Activated T-cell treated with anti-CD3 and anti-CD28 coated beads for 1 hour (primary cell): ENCODE results near the gene STOM.

Experiments used
- DNase-seq: peaks from one replicate; pipeline ENCODE4 v3.0.0-alpha.2; 2020; ENCODE audit warnings: low read depth

STOM gene

GRCh38 chr9:121321016-121321503 is 49.0 kb downstream of the STOM start:
- DNase-seq, result no peak

DNA sequence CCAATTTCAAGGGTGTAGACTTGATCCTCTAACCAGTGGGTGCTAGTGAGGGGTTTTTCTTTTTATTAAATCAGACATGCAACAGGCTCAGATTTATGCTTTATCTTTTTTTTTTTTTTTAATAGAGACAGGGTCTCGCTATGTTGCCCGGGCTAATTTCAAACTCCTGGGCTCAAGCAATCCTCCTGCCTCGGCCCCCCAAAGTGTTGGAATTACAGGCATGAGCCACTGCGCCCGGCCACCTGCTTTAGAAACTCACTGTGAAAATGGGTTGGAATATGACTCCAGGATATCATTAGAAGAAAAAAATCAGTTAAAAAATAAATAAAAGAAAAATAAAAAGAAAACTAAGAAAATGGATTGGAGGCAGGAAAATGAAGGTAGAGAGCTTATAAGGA is 50.7 kb downstream of the STOM start:
- no peak for DNase-seq

DNA sequence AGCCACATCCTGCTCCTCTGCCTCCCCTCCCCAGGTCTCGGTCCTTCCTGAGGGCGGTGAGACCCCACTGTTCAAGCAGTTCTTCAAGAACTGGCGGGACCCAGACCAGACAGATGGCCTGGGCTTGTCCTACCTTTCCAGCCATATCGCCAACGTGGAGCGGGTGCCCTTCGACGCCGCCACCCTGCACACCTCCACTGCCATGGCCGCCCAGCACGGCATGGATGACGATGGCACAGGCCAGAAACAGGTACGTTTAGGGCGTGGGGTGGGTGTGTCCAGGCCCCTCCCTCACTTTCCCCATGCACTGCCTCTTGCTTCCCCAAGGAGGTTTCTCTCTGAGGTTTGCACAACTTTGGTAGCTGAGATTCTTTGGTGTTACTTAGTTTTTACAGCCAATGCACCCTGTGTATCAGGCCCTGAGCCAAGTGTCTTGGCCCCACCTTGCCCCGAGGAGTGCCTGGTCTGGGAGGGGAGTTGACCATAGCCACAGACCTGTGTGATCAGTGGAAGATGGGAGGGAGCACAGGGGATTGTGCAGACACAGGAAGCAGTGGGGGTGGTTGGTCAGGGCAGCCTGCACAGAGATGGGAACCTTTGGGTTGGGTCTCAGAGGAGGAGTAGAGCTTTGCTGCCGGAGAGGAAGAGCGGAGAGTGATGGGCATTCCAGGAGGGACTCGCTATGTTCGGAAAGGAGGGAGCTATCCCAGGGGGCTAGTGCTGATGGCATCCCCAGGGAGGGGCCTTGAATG is 51.2 kb downstream of the STOM start:
- no peak for DNase-seq

DNA sequence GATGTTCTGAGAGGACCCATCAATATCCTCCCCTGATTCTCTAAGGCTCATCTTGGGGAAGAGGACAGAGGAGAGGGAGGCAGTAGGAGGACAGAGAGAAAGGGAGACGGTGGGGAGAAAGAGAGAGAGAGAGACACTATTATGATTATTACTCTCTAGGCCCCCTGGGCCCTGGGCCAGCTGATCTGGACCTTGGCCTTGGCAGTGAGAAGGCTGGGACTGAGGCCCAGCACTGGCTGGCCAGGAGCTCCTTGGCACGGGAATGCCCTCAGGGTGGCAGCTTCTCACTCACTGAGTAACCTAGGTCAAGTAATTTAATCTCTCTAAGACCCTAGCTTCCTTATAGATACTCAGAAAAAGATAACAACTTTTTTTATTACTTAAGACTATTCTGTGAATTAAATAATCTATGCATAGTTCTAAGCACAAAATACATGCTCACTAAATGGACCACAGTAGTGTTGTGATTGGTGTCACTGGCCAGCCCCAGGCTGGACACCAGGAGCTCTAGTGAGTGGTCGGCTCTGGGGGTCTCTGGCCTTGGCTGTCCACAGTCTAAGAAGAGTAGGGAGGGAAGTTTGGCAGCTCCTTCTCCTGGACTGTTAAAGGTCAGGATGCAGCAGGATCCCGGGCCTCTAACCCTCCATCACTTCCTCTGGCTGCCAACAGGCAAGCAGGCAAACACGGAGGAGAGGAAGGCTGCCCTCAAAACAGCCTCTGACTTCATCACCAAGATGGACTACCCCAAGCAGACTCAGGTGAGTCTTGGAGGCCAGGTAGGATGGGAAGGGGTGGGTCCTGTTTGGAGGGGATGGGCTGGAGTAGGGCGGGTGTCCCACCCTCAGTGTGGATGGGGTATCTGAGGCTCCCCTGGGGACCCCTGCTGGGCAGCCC is 52.1 kb downstream of the STOM start:
- no peak for DNase-seq

DNA sequence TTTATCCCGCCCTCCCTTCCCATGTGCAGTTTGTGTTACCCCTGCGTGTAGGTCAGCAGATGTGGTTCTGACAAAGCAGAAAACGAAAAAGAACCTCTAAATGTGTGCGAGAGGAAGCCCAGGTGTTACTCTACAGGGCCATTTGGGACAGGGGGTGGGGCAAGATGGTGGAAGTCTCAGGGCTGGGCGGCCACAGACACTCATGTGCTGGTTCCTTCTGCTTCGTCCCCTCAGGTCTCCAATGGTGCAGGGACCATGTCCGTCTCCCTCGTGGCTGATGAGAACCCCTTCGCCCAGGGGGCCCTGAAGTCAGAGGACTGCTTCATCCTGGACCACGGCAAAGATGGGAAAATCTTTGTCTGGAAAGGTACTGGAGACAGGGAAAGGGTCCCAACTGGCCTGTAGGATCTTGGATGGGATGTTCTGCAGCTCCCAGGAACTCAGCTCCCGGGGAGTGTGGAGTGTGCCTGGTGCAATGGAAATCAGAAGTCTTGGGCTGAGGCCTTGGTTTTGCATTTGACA is 53.1 kb downstream of the STOM start:
- no peak for DNase-seq

- no peak for DNase-seq
These were observed 53.7 kb downstream of the STOM start for GRCh38 chr9:121316378-121316777.

DNA sequence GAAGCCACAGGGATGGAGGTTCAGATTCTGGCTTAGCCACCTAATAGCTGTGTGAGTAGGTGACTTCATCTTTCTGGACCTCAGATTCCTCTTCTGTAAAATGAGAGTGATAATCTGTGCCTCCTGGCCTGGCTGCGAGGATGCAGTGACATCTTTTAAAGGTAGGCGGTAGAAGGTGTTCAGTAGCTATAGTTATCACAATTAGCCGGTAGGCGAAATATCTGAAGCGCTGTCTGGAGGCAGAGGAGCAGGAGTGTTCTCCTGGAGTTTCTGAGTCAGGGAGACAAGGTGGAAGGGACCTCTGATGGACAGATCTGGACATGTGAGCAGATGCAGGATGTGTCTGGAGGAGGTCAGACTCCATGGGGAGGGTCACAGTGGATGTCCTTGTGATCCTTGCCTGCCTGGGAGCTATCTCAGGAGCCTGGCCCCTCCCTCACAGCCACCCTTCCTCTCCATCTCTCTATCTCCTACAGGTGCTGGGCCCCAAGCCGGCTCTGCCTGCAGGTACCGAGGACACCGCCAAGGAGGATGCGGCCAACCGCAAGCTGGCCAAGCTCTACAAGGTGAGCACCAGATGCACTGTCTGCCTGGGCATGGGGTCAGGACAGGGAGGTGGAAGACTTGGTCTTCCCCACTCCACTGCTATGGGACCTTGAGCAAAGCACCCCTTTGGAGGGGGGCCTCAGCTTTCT is 56.4 kb downstream of the STOM start:
- DNase-seq, result no peak

DNA sequence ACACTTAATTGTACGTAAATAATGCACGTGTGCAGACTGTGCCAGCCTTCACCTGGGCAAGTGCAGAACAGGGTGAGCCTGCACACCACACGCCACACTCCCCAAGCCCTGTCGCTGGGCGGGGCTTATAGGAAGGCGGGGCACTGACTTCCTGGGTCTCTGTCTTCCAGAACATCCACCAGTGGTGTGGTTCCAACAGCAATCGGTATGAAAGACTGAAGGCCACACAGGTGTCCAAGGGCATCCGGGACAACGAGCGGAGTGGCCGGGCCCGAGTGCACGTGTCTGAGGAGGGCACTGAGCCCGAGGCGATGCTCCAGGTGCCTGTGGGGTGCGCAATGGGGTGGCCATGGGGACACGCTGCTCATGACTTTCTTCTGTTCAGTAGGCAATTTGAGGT is 57.9 kb downstream of the STOM start:
- no peak for DNase-seq

DNA sequence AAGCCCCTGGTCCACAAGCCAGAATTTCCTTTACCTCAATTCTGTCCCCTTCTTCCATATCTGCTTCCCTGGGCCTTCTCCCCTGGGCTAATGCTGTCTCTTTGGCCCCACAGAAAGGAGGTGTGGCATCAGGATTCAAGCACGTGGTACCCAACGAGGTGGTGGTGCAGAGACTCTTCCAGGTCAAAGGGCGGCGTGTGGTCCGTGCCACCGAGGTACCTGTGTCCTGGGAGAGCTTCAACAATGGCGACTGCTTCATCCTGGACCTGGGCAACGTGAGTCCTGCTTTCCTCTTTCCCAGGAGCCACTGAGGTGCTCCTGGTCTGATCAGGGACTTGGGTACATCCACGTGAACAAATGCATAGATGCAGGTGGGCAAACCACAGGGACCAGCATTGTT is 59.5 kb downstream of the STOM start:
- DNase-seq, result no peak

DNA sequence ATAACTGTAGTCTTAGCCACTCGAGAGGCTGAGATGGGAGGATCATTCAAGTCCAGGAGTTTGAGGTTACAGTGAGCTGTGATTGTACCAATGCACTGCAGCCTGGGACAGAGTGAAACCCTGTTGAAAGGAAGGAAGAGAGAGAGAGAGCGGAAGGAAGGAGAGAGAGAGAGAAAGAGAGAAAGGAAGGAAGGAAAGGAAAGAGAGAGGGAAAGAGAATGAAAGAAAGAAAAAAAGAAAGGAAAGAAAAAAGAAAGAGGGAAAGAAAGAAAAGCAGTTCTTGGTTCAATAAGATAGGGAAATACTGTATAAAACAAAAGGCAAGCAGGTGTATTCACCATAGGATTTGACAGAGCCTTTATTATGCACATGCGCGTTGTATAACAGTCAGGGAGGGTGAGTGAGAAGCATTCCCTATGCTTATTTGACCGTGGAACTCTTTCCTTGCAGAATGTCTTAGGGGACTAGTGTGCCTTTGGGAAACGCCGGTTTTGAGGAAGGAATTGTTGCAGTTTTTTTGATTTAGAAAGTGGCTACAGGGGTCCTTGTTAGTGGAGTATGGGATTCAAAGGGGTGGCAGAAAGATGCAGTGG is 60.1 kb downstream of the STOM start:
- no peak for DNase-seq

- no peak for DNase-seq
These were observed 60.9 kb downstream of the STOM start for GRCh38 chr9:121309171-121309570.

DNA sequence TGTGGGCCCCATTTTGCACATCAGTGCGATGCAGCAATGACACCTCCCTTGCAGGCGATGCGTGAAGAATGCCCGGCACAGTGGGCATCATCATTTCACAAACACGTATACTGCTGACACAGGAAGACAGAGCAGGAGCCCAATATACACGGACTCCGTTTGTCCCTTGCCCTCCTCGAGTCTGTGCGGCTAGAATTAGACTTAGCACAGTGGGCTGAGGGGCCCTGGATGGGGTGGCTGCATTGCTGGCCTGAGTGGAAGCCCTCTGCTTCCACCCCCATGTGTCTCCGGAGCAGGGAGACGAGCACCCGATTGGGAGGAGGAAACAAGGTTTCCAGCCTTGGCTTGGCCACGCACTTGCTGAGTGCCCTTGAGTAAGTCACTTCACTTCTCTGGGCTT is 61.3 kb downstream of the STOM start:
- DNase-seq, result no peak

GRCh38 chr9:121307976-121308375 is 62.1 kb downstream of the STOM start:
- no peak for DNase-seq

DNA sequence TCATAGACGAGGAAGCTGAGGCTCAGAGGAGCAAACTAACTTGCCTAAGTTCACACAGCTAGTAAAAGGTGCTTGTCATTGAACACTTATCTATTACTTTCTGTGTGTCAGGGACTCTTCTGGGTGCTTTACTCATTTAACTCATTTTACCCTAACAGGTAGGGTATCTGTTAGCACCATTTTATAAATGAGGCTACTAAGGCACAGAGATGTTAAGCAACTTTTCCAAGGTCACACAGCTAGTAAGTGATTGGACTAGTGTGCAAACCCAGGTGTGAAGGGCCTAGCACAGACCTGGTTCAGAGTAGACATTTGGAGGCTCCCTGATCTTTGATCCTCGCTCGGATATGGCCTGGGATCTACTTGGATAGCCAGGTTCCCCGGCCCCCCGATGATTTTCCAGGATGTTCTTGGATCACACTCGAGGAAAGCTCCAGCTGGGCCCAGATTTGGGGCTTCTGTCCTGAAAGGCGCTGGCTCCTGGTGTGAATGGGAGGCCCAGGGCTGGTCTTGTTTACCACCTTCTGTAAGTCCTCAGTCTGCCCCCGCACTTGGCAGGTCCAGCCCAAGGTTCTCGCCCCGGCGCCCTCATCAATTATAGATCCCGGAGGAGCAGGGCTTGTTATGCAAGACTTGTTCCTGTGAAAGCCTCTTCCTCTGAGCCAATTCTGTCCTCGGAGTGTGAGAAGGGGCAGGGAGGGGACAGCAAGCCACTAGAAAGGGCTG is 64.6 kb downstream of the STOM start:
- no peak for DNase-seq

DNA sequence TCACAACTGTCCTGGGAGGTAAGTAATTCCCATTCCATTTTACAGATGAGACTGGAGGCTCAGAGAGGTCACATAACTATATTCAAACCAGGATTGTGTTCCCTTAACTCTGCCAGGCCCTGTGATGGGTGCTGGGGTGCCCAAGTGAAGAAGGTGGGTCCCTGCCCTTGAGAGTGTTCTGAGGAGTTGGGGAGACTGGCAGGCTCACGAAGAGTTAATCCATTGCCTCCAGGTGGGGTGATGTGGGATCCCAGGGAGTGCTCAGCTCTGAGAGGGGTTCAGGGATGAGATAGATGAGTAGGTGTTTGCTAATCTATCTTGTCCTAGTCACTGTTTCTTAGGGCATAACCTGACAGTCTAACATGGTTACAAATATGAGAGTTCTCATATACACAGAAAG is 65.3 kb downstream of the STOM start:
- DNase-seq, result no peak

DNA sequence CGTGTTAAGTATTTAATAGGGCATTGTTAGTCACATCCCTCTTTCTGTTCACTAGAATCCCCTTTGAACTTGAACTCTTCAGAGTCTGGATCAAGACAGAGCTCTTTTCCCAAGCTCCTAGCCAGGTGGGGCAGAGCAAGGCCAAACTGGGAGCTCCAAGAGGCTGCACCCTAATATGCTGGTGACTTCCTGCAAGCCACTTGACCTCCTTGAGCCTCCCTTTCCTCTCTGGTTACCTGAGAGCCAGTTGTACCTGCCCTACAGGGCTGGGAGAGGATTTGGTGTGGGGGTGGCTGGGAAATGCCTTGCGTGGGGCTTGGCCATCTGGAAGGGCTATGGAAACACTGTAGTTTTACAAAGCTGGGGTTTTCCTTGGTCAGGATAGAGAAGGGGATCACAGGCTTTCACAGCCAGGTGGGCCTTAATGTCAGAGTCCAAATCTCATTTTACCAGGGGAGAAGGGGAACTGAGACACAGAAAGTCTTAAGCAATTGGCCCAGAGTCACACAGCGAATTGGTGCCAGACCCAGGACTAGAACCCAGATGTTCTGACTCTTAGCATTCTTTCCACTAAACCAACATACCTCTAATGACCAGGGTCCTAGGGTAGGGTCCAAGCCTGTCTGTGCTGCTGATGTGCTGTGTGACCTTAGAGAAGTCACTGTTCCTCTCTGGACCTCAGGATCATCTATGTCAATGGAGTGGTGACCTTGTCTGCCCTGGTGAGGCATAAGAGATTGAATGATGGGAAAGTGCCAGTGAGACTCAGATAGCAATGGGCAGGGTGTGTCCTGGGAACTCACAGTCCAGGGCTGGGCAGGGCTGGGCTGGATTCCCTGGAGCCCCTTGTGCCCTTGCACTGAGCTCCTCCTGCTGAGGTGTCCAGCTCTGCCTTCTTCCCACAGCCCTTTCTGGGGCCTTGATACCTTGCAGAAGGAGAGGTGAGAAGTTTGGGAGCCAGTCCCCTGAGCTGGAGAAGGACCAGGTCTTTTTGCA is 66.3 kb downstream of the STOM start:
- no peak for DNase-seq

DNA sequence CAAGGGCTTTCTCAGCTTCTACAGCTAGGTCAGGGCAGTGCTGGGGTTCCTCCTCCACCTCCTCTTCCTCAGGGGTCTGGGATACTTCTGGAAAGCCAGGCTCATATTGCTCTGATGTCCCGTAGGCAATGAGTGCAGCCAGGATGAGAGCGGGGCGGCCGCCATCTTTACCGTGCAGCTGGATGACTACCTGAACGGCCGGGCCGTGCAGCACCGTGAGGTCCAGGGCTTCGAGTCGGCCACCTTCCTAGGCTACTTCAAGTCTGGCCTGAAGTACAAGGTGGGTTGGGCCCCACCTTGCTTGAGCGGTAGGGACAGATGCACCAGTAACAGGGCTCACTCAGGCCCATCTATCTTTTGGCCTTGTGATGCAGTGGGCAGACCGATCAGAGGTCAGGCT is 67.3 kb downstream of the STOM start:
- no peak for DNase-seq

DNA sequence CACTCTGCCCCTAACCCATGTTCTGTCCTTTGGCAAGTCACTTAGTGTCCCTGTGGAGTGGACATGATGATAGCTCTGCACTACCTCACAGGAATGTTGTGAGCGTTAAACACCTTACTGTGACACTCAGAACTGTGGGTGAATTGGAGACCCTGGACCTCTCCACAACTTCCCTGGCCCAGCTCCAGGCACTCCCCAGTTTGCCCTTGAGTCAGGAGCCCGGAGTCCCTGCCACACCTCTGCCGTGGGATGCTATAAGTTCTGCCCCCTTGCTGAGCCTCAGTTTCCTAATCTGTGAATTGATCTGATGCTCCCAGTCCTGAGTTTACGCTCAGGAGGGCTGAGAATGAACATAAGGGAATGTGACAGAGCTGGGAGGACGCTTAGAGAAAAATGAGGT is 67.7 kb downstream of the STOM start:
- no peak for DNase-seq

DNA sequence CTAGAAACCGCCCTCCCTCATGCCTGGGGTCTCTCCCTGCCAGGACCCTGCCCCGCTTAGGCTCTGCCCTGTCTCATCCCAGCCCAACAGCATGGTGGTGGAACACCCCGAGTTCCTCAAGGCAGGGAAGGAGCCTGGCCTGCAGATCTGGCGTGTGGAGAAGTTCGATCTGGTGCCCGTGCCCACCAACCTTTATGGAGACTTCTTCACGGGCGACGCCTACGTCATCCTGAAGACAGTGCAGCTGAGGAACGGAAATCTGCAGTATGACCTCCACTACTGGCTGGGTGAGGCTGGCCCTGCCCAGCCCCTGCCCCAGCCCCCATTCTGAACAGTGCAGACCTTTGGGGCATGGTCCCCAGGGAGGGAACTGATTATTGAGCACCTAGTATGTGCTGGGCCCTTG is 68.2 kb downstream of the STOM start:
- no peak for DNase-seq
